Fibroblast of lung (primary cell): ENCODE results near the gene ROBO1. TPM values are rescaled to one million over a fixed set of nuclear protein-coding genes. Genes with fewer than 3 reads are reported as not detected.
A peak's percentile ranks its signal among the peaks of the same experiment; 100 is the strongest.

Experiments
- DNase-seq, 2 donors: peaks; one replicate each; pipeline versions ENCODE4 v3.0.0 to v3.0.0-alpha.2; 2010; ENCODE audit warnings: low read depth in 2 of 2
- H2AFZ ChIP-seq: 2 replicates; pipeline ENCODE4 v1.5.1; 2012; ENCODE audit warnings: low read length, control low read depth, inconsistent platforms
- H3K27ac ChIP-seq: 2 replicates; pipeline ENCODE4 v1.5.1; 2011; ENCODE audit warnings: low read length, control low read depth; ENCODE audit not compliant: insufficient read depth
- H3K27me3 ChIP-seq: 2 replicates; pipeline ENCODE4 v1.5.1; 2011; ENCODE audit warnings: mild to moderate bottlenecking, low read length; ENCODE audit not compliant: control insufficient read depth, insufficient read depth
- H3K36me3 ChIP-seq: 2 replicates; pipeline ENCODE4 v1.5.1; 2011; ENCODE audit warnings: low read length; ENCODE audit not compliant: control insufficient read depth, insufficient read depth
- H3K4me1 ChIP-seq: 2 replicates; pipeline ENCODE4 v1.5.1; 2011; ENCODE audit warnings: low read length; ENCODE audit not compliant: control insufficient read depth, insufficient read depth; ENCODE audit errors: extremely low read depth
- H3K4me2 ChIP-seq: 2 replicates; pipeline ENCODE4 v1.5.1; 2011; ENCODE audit warnings: low read length, control low read depth; ENCODE audit not compliant: insufficient read depth; ENCODE audit errors: extremely low read depth
- H3K4me3 ChIP-seq, 4 experiments: fragments of 200-600 bp in 1 of 4; sonication (generic) in 1 of 4; replicated peaks in 1 of 4; 2 replicates each; pipeline ENCODE4 v1.5.1; 2011 to 2016; ENCODE audit warnings: low read length in 4 of 4, low read depth in 3 of 4, mild to moderate bottlenecking in 3 of 4, control low read depth in 2 of 4, inconsistent platforms in 1 of 4, mixed read lengths in 1 of 4; ENCODE audit not compliant: insufficient read depth in 1 of 4; ENCODE audit errors: control extremely low read depth in 1 of 4
- H3K79me2 ChIP-seq: 2 replicates; pipeline ENCODE4 v1.5.1; 2012; ENCODE audit warnings: mild to moderate bottlenecking, low read length, inconsistent platforms; ENCODE audit not compliant: control insufficient read depth, insufficient read depth
- H3K9ac ChIP-seq: 2 replicates; pipeline ENCODE4 v1.5.1; 2011; ENCODE audit warnings: mild to moderate bottlenecking, low read length, control low read depth; ENCODE audit not compliant: insufficient read depth
- H3K9me3 ChIP-seq: 2 replicates; pipeline ENCODE4 v1.5.1; 2012; ENCODE audit warnings: low read depth, low read length; ENCODE audit not compliant: control insufficient read depth, insufficient read depth
- H4K20me1 ChIP-seq: 2 replicates; pipeline ENCODE4 v1.5.1; 2011; ENCODE audit warnings: low read length; ENCODE audit not compliant: control insufficient read depth, insufficient read depth; ENCODE audit errors: extremely low read depth
- CTCF ChIP-seq, 2 donors: IDR thresholded peaks in 1 of 2; conservative IDR thresholded peaks in 1 of 2; 1 replicate in 1 of 2; 2 replicates in 1 of 2; pipeline ENCODE4 v1.5.1; 2011 to 2012; ENCODE audit warnings: low read length in 2 of 2, control low read depth in 1 of 2, inconsistent platforms in 1 of 2, low read depth in 1 of 2, mild to moderate bottlenecking in 1 of 2
- EZH2 ChIP-seq: IDR thresholded peaks from 2 replicates; pipeline ENCODE4 v1.5.1; 2012; ENCODE audit warnings: low read length, control low read depth, mild to moderate bottlenecking; ENCODE audit errors: missing control alignments
- polyA plus RNA-seq, 2 donors: library from polyadenylated mRNA; depleted of rRNA in 1 of 2; stranded (reverse) in 1 of 2; unstranded in 1 of 2; fragments of >200 nt; gene quantifications; 2 replicates each; pipeline ENCODE4 v1.2.1, GENCODE V29; 2011 to 2012; ENCODE audit warnings: missing spikeins in 1 of 2
- total RNA-seq: library from RNA; depleted of rRNA; stranded (reverse); fragments of >200 nt; gene quantifications from 2 replicates; pipeline ENCODE4 v1.2.1, GENCODE V29; 2014

ROBO1 gene
- total and polyA plus RNA-seq, 2 donors (not counting 1 experiment from before 2014, with no cell fraction given): 53.8 to 104 TPM

DNA sequence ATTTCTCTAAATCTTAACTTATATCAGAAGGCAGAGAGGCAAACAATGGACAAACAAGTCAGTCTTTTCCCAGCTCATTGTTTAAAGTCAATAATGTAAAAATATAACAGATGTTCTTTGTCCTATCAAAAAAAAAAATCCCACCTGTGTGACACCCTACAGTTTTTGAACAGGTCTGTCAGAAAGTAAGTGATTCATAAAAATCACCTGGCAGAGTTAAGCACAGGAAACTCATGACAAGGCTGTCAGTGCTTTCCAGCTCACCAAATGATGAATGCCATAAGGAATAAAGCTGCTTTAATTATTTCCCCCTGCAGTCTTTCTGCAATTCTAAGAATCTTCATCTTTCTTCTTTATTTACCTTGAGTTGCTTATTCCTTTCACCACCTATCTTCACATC, 30.3 kb downstream of the ROBO1 start:
- Histone ChIP-seq H3K9ac (no peak overlapping the region), H3K79me2 (no peaks in the 10 kb centered on the region), H3K9me3 (no peaks in the 10 kb centered on the region), H3K4me2 (no peak overlapping the region), H3K4me3 (no peak overlapping the region), H3K27me3 (no peaks in the 10 kb centered on the region), H3K36me3 (no peaks in the 10 kb centered on the region), H3K4me1 (no peaks in the 10 kb centered on the region), H4K20me1 (no peaks in the 10 kb centered on the region), H3K27ac (no peak overlapping the region), H2AFZ (no peak overlapping the region)
- DNase-seq: no peak
- no peak for TF ChIP-seq EZH2
- TF ChIP-seq CTCF (conservative IDR thresholded peaks at IDR 0.05 in 1 of 2, IDR thresholded peaks at IDR 0.05 in 1 of 2; ENCODE audit: low read depth in 1 of 2, low read length in 2 of 2): no peak

GRCh38 chr3:79729096-79729495, 38.7 kb downstream of the ROBO1 start:
- H3K4me1 ChIP-seq: no peaks in the 10 kb centered on the region
- H4K20me1 ChIP-seq: no peaks in the 10 kb centered on the region
- no peak overlapping the region for H3K4me2 ChIP-seq
- H3K9me3 ChIP-seq: no peaks in the 10 kb centered on the region
- no peaks in the 10 kb centered on the region for H3K27me3 ChIP-seq
- H3K36me3 ChIP-seq: no peaks in the 10 kb centered on the region
- H2AFZ ChIP-seq: no peak overlapping the region
- H3K27ac ChIP-seq: no peak overlapping the region
- H3K9ac ChIP-seq: no peak overlapping the region
- H3K79me2 ChIP-seq: no peaks in the 10 kb centered on the region
- DNase-seq: peak; percentile 48 to 56
- TF ChIP-seq CTCF (conservative IDR thresholded peaks at IDR 0.05 in 1 of 2, IDR thresholded peaks at IDR 0.05 in 1 of 2; ENCODE audit: low read depth in 1 of 2, low read length in 2 of 2): no peak
- H3K4me3 ChIP-seq: no peak overlapping the region

- Histone ChIP-seq H3K36me3 (no peaks in the 10 kb centered on the region), H3K79me2 (no peaks in the 10 kb centered on the region), H2AFZ (no peak overlapping the region), H3K4me1 (no peaks in the 10 kb centered on the region), H3K27ac (no peak overlapping the region), H3K4me2 (no peak overlapping the region), H3K4me3 (no peak overlapping the region), H3K9ac (no peak overlapping the region), H3K9me3 (no peaks in the 10 kb centered on the region), H3K27me3 (no peaks in the 10 kb centered on the region), H4K20me1 (no peaks in the 10 kb centered on the region)
- no peak for DNase-seq
- TF ChIP-seq CTCF (conservative IDR thresholded peaks at IDR 0.05 in 1 of 2, IDR thresholded peaks at IDR 0.05 in 1 of 2; ENCODE audit: low read depth in 1 of 2, low read length in 2 of 2): no peak
- TF ChIP-seq EZH2: no peak
Observed at GRCh38 chr3:79726786-79727185, 41.0 kb downstream of the ROBO1 start.
